Mucosa of rectum (tissue), 2 donors: ENCODE measurements around the gene CCDC149.

Source experiments
- H3K27ac ChIP-seq, 2 donors: one replicate each; pipeline ENCODE4 v1.7.0; 2013; ENCODE audit warnings: inconsistent platforms in 2 of 2, low read depth in 2 of 2, low read length in 2 of 2
- H3K27me3 ChIP-seq, 2 donors: one replicate each; pipeline ENCODE4 v1.7.0; 2013; ENCODE audit warnings: low read length in 2 of 2; ENCODE audit not compliant: control insufficient read depth in 2 of 2, insufficient read depth in 2 of 2
- H3K36me3 ChIP-seq, 2 donors: one replicate each; pipeline ENCODE4 v1.7.0; 2013; ENCODE audit warnings: low read length in 2 of 2; ENCODE audit not compliant: control insufficient read depth in 2 of 2, insufficient read depth in 2 of 2
- H3K4me1 ChIP-seq, 2 donors: one replicate each; pipeline ENCODE4 v1.7.0; 2013; ENCODE audit warnings: low read length in 2 of 2, mild to moderate bottlenecking in 1 of 2; ENCODE audit not compliant: control insufficient read depth in 2 of 2, insufficient read depth in 2 of 2
- H3K4me3 ChIP-seq, 2 donors: one replicate each; pipeline ENCODE4 v1.7.0; 2013; ENCODE audit warnings: low read length in 2 of 2
- H3K9ac ChIP-seq, 2 donors: one replicate each; pipeline ENCODE4 v1.7.0; 2013; ENCODE audit warnings: low read length in 2 of 2, low read depth in 1 of 2, mild to moderate bottlenecking in 1 of 2
- H3K9me3 ChIP-seq, 2 donors: one replicate each; pipeline ENCODE4 v1.7.0; 2013; ENCODE audit warnings: low read length in 2 of 2; ENCODE audit not compliant: control insufficient read depth in 2 of 2
- donor health status: healthy.
- donor health status: Normal muscosa, but diverticular disease.

Gene CCDC149

GRCh38 chr4:24837336-24837735 is 75.5 kb downstream of the CCDC149 start:
- peaks cover 0 to 3% of the 10 kb centered on the region in 2 donors for H3K4me1 ChIP-seq
- no peak overlapping the region for H3K27ac ChIP-seq
- H3K36me3 ChIP-seq, result peaks cover 6% of the 10 kb centered on the region in 2 donors
- H3K9me3 ChIP-seq, result no peaks in the 10 kb centered on the region
- H3K27me3 ChIP-seq, result no peaks in the 10 kb centered on the region
- H3K4me3 ChIP-seq, result no peak overlapping the region
- no peak overlapping the region for H3K9ac ChIP-seq

- Histone ChIP-seq H3K36me3 (peaks cover 6% of the 10 kb centered on the region in 2 donors), H3K9ac (no peak overlapping the region), H3K4me1 (peaks cover 0 to under 1% of the 10 kb centered on the region in 2 donors), H3K27ac (no peak overlapping the region), H3K27me3 (no peaks in the 10 kb centered on the region), H3K4me3 (no peak overlapping the region), H3K9me3 (no peaks in the 10 kb centered on the region)
Observed at GRCh38 chr4:24836661-24837242, 76.1 kb downstream of the CCDC149 start.

GRCh38 chr4:24835696-24836095 is 77.1 kb downstream of the CCDC149 start:
- H3K9me3 ChIP-seq, result no peaks in the 10 kb centered on the region
- H3K27me3 ChIP-seq, result no peaks in the 10 kb centered on the region
- peaks cover 6 to 12% of the 10 kb centered on the region in 2 donors for H3K36me3 ChIP-seq
- no peak overlapping the region for H3K9ac ChIP-seq
- no peak overlapping the region for H3K4me3 ChIP-seq
- H3K27ac ChIP-seq, result no peak overlapping the region
- H3K4me1 ChIP-seq, result no peaks in the 10 kb centered on the region

- Histone ChIP-seq H3K9me3 (no peaks in the 10 kb centered on the region), H3K4me1 (no peaks in the 10 kb centered on the region), H3K36me3 (peaks cover 6 to 15% of the 10 kb centered on the region in 2 donors), H3K4me3 (no peak overlapping the region), H3K9ac (no peak overlapping the region), H3K27ac (no peak overlapping the region), H3K27me3 (no peaks in the 10 kb centered on the region)
Observed at GRCh38 chr4:24831637-24832036, 81.2 kb downstream of the CCDC149 start.

- no peaks in the 10 kb centered on the region for H3K9me3 ChIP-seq
- no peak overlapping the region for H3K9ac ChIP-seq
- no peaks in the 10 kb centered on the region for H3K27me3 ChIP-seq
- H3K4me3 ChIP-seq, result no peak overlapping the region
- no peaks in the 10 kb centered on the region for H3K4me1 ChIP-seq
- peaks cover under 1 to 8% of the 10 kb centered on the region in 2 donors for H3K36me3 ChIP-seq
- no peak overlapping the region for H3K27ac ChIP-seq
Observed at GRCh38 chr4:24824720-24825119, 88.1 kb downstream of the CCDC149 start.

- Histone ChIP-seq H3K27ac (no peak overlapping the region), H3K36me3 (peaks cover 8 to 21% of the 10 kb centered on the region in 2 donors), H3K27me3 (no peaks in the 10 kb centered on the region), H3K9me3 (no peaks in the 10 kb centered on the region), H3K9ac (no peak overlapping the region), H3K4me3 (no peak overlapping the region), H3K4me1 (no peaks in the 10 kb centered on the region)
Observed at GRCh38 chr4:24820541-24820940, 92.3 kb downstream of the CCDC149 start.

GRCh38 chr4:24816797-24817196 is 96.0 kb downstream of the CCDC149 start:
- Histone ChIP-seq H3K27me3 (no peaks in the 10 kb centered on the region), H3K9me3 (no peaks in the 10 kb centered on the region), H3K27ac (no peak overlapping the region), H3K36me3 (peaks cover 8 to 21% of the 10 kb centered on the region in 2 donors), H3K4me3 (no peak overlapping the region), H3K4me1 (no peaks in the 10 kb centered on the region), H3K9ac (no peak overlapping the region)

- Histone ChIP-seq H3K9ac (no peak overlapping the region), H3K4me1 (peaks cover 0 to 6% of the 10 kb centered on the region in 2 donors), H3K27ac (no peak overlapping the region), H3K4me3 (no peak overlapping the region), H3K36me3 (peaks cover 8 to 11% of the 10 kb centered on the region in 2 donors), H3K27me3 (no peaks in the 10 kb centered on the region), H3K9me3 (no peaks in the 10 kb centered on the region)
Observed at GRCh38 chr4:24813732-24814131, 99.1 kb downstream of the CCDC149 start.

GRCh38 chr4:24810871-24811631 is 101.8 kb downstream of the CCDC149 start:
- Histone ChIP-seq H3K4me3 (no peak overlapping the region), H3K9ac (no peak overlapping the region), H3K36me3 (no peaks in the 10 kb centered on the region), H3K27ac (no peak overlapping the region), H3K9me3 (no peaks in the 10 kb centered on the region), H3K27me3 (no peaks in the 10 kb centered on the region), H3K4me1 (peaks cover 0 to 6% of the 10 kb centered on the region in 2 donors)

- Histone ChIP-seq H3K9ac (no peak overlapping the region), H3K27ac (no peak overlapping the region), H3K36me3 (no peaks in the 10 kb centered on the region), H3K4me3 (no peak overlapping the region), H3K9me3 (no peaks in the 10 kb centered on the region), H3K4me1 (peaks cover 0 to 6% of the 10 kb centered on the region in 2 donors), H3K27me3 (no peaks in the 10 kb centered on the region)
Observed at GRCh38 chr4:24809815-24810405, 102.9 kb downstream of the CCDC149 start.
